NCI-H1092 (cell line): ENCODE measurements around the gene ARHGAP15.
A peak's percentile ranks its signal among the peaks of the same experiment; 100 is the strongest.

Experiments
- DNase-seq: peaks from one replicate; lab custom pipeline; 2025; lab: John Stamatoyannopoulos, UW

Gene ARHGAP15

GRCh38 chr2:143144813-143145455 lies 15.7 kb downstream of the ARHGAP15 start:
- no peak for DNase-seq

GRCh38 chr2:143146366-143146765 lies 17.1 kb downstream of the ARHGAP15 start:
- DNase-seq, result no peak

- DNase-seq, result no peak
These were observed 17.8 kb downstream of the ARHGAP15 start for GRCh38 chr2:143146815-143147530.

GRCh38 chr2:143148011-143148410 lies 18.8 kb downstream of the ARHGAP15 start:
- DNase-seq, result no peak

GRCh38 chr2:143148757-143149156 lies 19.5 kb downstream of the ARHGAP15 start:
- no peak for DNase-seq

GRCh38 chr2:143150287-143150686 lies 21.1 kb downstream of the ARHGAP15 start:
- DNase-seq, result no peak

- DNase-seq, result no peak
These were observed 22.0 kb downstream of the ARHGAP15 start for GRCh38 chr2:143151111-143151752.

GRCh38 chr2:143152219-143152618 lies 23.0 kb downstream of the ARHGAP15 start:
- no peak for DNase-seq

- DNase-seq, result no peak
These were observed 23.4 kb downstream of the ARHGAP15 start for GRCh38 chr2:143152637-143153036.

GRCh38 chr2:143155661-143156060 lies 26.4 kb downstream of the ARHGAP15 start:
- DNase-seq, result no peak

- DNase-seq, result no peak
These were observed 27.8 kb downstream of the ARHGAP15 start for GRCh38 chr2:143157001-143157400.

- DNase-seq, result no peak
These were observed 28.2 kb downstream of the ARHGAP15 start for GRCh38 chr2:143157418-143157817.

- DNase-seq, result no peak
These were observed 28.9 kb downstream of the ARHGAP15 start for GRCh38 chr2:143158098-143158497.

GRCh38 chr2:143158551-143159485 lies 29.6 kb downstream of the ARHGAP15 start:
- no peak for DNase-seq

- no peak for DNase-seq
These were observed 30.2 kb downstream of the ARHGAP15 start for GRCh38 chr2:143159486-143159840.

- DNase-seq, result no peak
These were observed 31.8 kb downstream of the ARHGAP15 start for GRCh38 chr2:143160732-143161707.

- peak; percentile 40 for DNase-seq
These were observed 33.1 kb downstream of the ARHGAP15 start for GRCh38 chr2:143162123-143162837.

- DNase-seq, result peak; percentile 10
These were observed 33.8 kb downstream of the ARHGAP15 start for GRCh38 chr2:143162997-143163396.

GRCh38 chr2:143163499-143163898 lies 34.3 kb downstream of the ARHGAP15 start:
- no peak for DNase-seq

- no peak for DNase-seq
These were observed 36.1 kb downstream of the ARHGAP15 start for GRCh38 chr2:143165291-143165690.
